ENCODE measurements around the gene TNPO3. TPM values are rescaled to one million over a fixed set of nuclear protein-coding genes. Genes with fewer than 3 reads are reported as not detected.

The TNPO3 gene
- total RNA-seq, 2 experiments from 2014 or later = 65.7 to 66.4 TPM

GRCh38 chr7:129089521-129090212, 34.8 kb upstream of the TNPO3 start:
- peaks cover 7% of the 10 kb centered on the region for H3K4me1 Mint-ChIP-seq (ENCODE audit: low read depth)
- CTCF ChIA-PET = interaction anchor here (0.6 to 3.1 kb wide), 7 partner anchors 9 to 206 kb away, joined by 3 to 21 read pairs (median 3); no protein-coding TSS in a partner anchor
- H3K9me3 Mint-ChIP-seq = no peaks in the 10 kb centered on the region
- intact Hi-C loops (cut with micrococcal nuclease) = loop anchor here (5.0 kb wide), 1 partner anchor 297 kb away; the partner anchor contains the start of gene CCDC136
- no peaks in the 10 kb centered on the region for H3K27me3 Mint-ChIP-seq (ENCODE audit: low read depth)
- peak; percentile 8 for DNase-seq
- H3K27ac Mint-ChIP-seq = no peak overlapping the region
- H3K36me3 Mint-ChIP-seq (ENCODE audit: low read depth) = no peaks in the 10 kb centered on the region
- H3K4me3 Mint-ChIP-seq = no peak overlapping the region

GRCh38 chr7:129084801-129085551, 30.1 kb upstream of the TNPO3 start:
- Mint-ChIP-seq H3K4me1 (ENCODE audit: low read depth) (no peaks in the 10 kb centered on the region), H3K9me3 (no peaks in the 10 kb centered on the region), H3K36me3 (ENCODE audit: low read depth) (no peaks in the 10 kb centered on the region), H3K27ac (no peak overlapping the region), H3K27me3 (ENCODE audit: low read depth) (no peaks in the 10 kb centered on the region), H3K4me3 (no peak overlapping the region)
- no peak for DNase-seq
- intact Hi-C loops (cut with micrococcal nuclease) = no loop called here
- CTCF ChIA-PET = interaction anchor here (1.3 kb wide), 1 partner anchor 16 kb away, joined by 3 read pairs; no protein-coding TSS in a partner anchor

- no peaks in the 10 kb centered on the region for H3K36me3 Mint-ChIP-seq (ENCODE audit: low read depth)
Measured at GRCh38 chr7:129083525-129083924, 28.6 kb upstream of the TNPO3 start.

GRCh38 chr7:129078455-129078854, 23.5 kb upstream of the TNPO3 start:
- intact Hi-C loops (cut with micrococcal nuclease) = no loop called here
- no peak overlapping the region for H3K27ac Mint-ChIP-seq
- H3K4me3 Mint-ChIP-seq = no peak overlapping the region
- H3K4me1 Mint-ChIP-seq (ENCODE audit: low read depth) = no peaks in the 10 kb centered on the region
- no peak for DNase-seq
- CTCF ChIA-PET = no interaction called here
- H3K9me3 Mint-ChIP-seq = no peaks in the 10 kb centered on the region
- peaks cover 2% of the 10 kb centered on the region for H3K27me3 Mint-ChIP-seq (ENCODE audit: low read depth)
- H3K36me3 Mint-ChIP-seq (ENCODE audit: low read depth) = no peaks in the 10 kb centered on the region

More at GRCh38 chr7:129083525-129083924, 28.6 kb upstream of the TNPO3 start:
- Mint-ChIP-seq H3K27me3 (ENCODE audit: low read depth) (no peaks in the 10 kb centered on the region), H3K9me3 (no peaks in the 10 kb centered on the region), H3K4me3 (no peak overlapping the region), H3K27ac (no peak overlapping the region), H3K4me1 (ENCODE audit: low read depth) (no peaks in the 10 kb centered on the region)
- CTCF ChIA-PET = interaction anchor here (1.0 kb wide), 1 partner anchor 124 kb away, joined by 4 read pairs; no protein-coding TSS in a partner anchor
- intact Hi-C loops (cut with micrococcal nuclease) = no loop called here
- no peak for DNase-seq

GRCh38 chr7:129076886-129077285, 22.0 kb upstream of the TNPO3 start:
- no peak overlapping the region for H3K4me3 Mint-ChIP-seq
- peaks cover 2% of the 10 kb centered on the region for H3K27me3 Mint-ChIP-seq (ENCODE audit: low read depth)
- no peaks in the 10 kb centered on the region for H3K4me1 Mint-ChIP-seq (ENCODE audit: low read depth)
- H3K36me3 Mint-ChIP-seq (ENCODE audit: low read depth) = no peaks in the 10 kb centered on the region
- no peak overlapping the region for H3K27ac Mint-ChIP-seq
- CTCF ChIA-PET = interaction anchor here (0.7 kb wide), 1 partner anchor 69 kb away, joined by 3 read pairs; no protein-coding TSS in a partner anchor
- no peak for DNase-seq
- H3K9me3 Mint-ChIP-seq = no peaks in the 10 kb centered on the region
- intact Hi-C loops (cut with micrococcal nuclease) = no loop called here

GRCh38 chr7:129074994-129075393, 20.1 kb upstream of the TNPO3 start:
- H3K27ac Mint-ChIP-seq = no peak overlapping the region
- CTCF ChIA-PET = no interaction called here
- H3K4me1 Mint-ChIP-seq (ENCODE audit: low read depth) = no peaks in the 10 kb centered on the region
- H3K4me3 Mint-ChIP-seq = no peak overlapping the region
- peaks cover 2% of the 10 kb centered on the region for H3K27me3 Mint-ChIP-seq (ENCODE audit: low read depth)
- no peaks in the 10 kb centered on the region for H3K9me3 Mint-ChIP-seq
- no peaks in the 10 kb centered on the region for H3K36me3 Mint-ChIP-seq (ENCODE audit: low read depth)
- DNase-seq = no peak
- intact Hi-C loops (cut with micrococcal nuclease) = no loop called here

GRCh38 chr7:129074361-129074871, 19.5 kb upstream of the TNPO3 start:
- DNase-seq = no peak
- no peaks in the 10 kb centered on the region for H3K4me1 Mint-ChIP-seq (ENCODE audit: low read depth)
- no peaks in the 10 kb centered on the region for H3K36me3 Mint-ChIP-seq (ENCODE audit: low read depth)
- no peak overlapping the region for H3K4me3 Mint-ChIP-seq
- CTCF ChIA-PET = no interaction called here
- H3K27me3 Mint-ChIP-seq (ENCODE audit: low read depth) = peaks cover 2% of the 10 kb centered on the region
- no peaks in the 10 kb centered on the region for H3K9me3 Mint-ChIP-seq
- intact Hi-C loops (cut with micrococcal nuclease) = no loop called here
- H3K27ac Mint-ChIP-seq = no peak overlapping the region

GRCh38 chr7:129073738-129074137, 18.8 kb upstream of the TNPO3 start:
- CTCF ChIA-PET = no interaction called here
- H3K9me3 Mint-ChIP-seq = no peaks in the 10 kb centered on the region
- no peak overlapping the region for H3K4me3 Mint-ChIP-seq
- no peaks in the 10 kb centered on the region for H3K36me3 Mint-ChIP-seq (ENCODE audit: low read depth)
- peaks cover 5% of the 10 kb centered on the region for H3K27me3 Mint-ChIP-seq (ENCODE audit: low read depth)
- no peak for DNase-seq
- intact Hi-C loops (cut with micrococcal nuclease) = no loop called here
- no peak overlapping the region for H3K27ac Mint-ChIP-seq
- H3K4me1 Mint-ChIP-seq (ENCODE audit: low read depth) = no peaks in the 10 kb centered on the region

- no peaks in the 10 kb centered on the region for H3K4me1 Mint-ChIP-seq (ENCODE audit: low read depth)
- peaks cover 5% of the 10 kb centered on the region for H3K27me3 Mint-ChIP-seq (ENCODE audit: low read depth)
- DNase-seq = no peak
- no peak overlapping the region for H3K27ac Mint-ChIP-seq
- H3K4me3 Mint-ChIP-seq = no peak overlapping the region
- H3K9me3 Mint-ChIP-seq = no peaks in the 10 kb centered on the region
- no peaks in the 10 kb centered on the region for H3K36me3 Mint-ChIP-seq (ENCODE audit: low read depth)
- intact Hi-C loops (cut with micrococcal nuclease) = no loop called here
- CTCF ChIA-PET = no interaction called here
Measured at GRCh38 chr7:129073204-129073603, 18.3 kb upstream of the TNPO3 start.

- Mint-ChIP-seq H3K4me3 (no peak overlapping the region), H3K9me3 (no peaks in the 10 kb centered on the region), H3K27me3 (ENCODE audit: low read depth) (peaks cover 5% of the 10 kb centered on the region), H3K27ac (no peak overlapping the region), H3K4me1 (ENCODE audit: low read depth) (no peaks in the 10 kb centered on the region), H3K36me3 (ENCODE audit: low read depth) (no peaks in the 10 kb centered on the region)
- CTCF ChIA-PET = no interaction called here
- intact Hi-C loops (cut with micrococcal nuclease) = no loop called here
- no peak for DNase-seq
Measured at GRCh38 chr7:129072479-129073011, 17.6 kb upstream of the TNPO3 start.

GRCh38 chr7:129069021-129069420, 14.1 kb upstream of the TNPO3 start:
- Mint-ChIP-seq H3K36me3 (ENCODE audit: low read depth) (no peaks in the 10 kb centered on the region), H3K4me1 (ENCODE audit: low read depth) (no peaks in the 10 kb centered on the region), H3K9me3 (no peaks in the 10 kb centered on the region), H3K27ac (no peak overlapping the region), H3K27me3 (ENCODE audit: low read depth) (peaks cover 4% of the 10 kb centered on the region), H3K4me3 (no peak overlapping the region)
- intact Hi-C loops (cut with micrococcal nuclease) = no loop called here
- no peak for DNase-seq
- CTCF ChIA-PET = no interaction called here

GRCh38 chr7:129067943-129068548, 13.1 kb upstream of the TNPO3 start:
- H3K4me3 Mint-ChIP-seq = no peak overlapping the region
- no peak overlapping the region for H3K27ac Mint-ChIP-seq
- no peaks in the 10 kb centered on the region for H3K4me1 Mint-ChIP-seq (ENCODE audit: low read depth)
- H3K27me3 Mint-ChIP-seq (ENCODE audit: low read depth) = peaks cover 4% of the 10 kb centered on the region
- no peaks in the 10 kb centered on the region for H3K9me3 Mint-ChIP-seq
- H3K36me3 Mint-ChIP-seq (ENCODE audit: low read depth) = no peaks in the 10 kb centered on the region
- CTCF ChIA-PET = interaction anchor here (1.1 kb wide), 1 partner anchor 24 kb away, joined by 3 read pairs; no protein-coding TSS in a partner anchor
- no peak for DNase-seq
- intact Hi-C loops (cut with micrococcal nuclease) = no loop called here

All from activated naive CD4-positive, alpha-beta T cell treated with anti-CD3 and anti-CD28 coated beads for 36 hours (primary cell).